AG04449 (cell line): ENCODE results near the gene CLK3.

Source experiments
- CTCF ChIA-PET: fragments of 350-600 bp; formaldehyde crosslinking; extraction: SDS; loops from one replicate; lab custom pipeline; 2021; ENCODE audit warnings: antibody characterized with exemption; lab: Yijun Ruan, JAX
- POLR2A ChIA-PET: fragments of 400-600, 350-600 bp; formaldehyde crosslinking; extraction: SDS; loops from one replicate; lab custom pipeline; 2020; ENCODE audit warnings: antibody characterized with exemption, inconsistent platforms; lab: Yijun Ruan, JAX
- DNase-seq: peaks from one replicate; pipeline ENCODE4 v3.0.0-alpha.2; 2010; ENCODE audit warnings: low read depth, low spot score
- H3K4me3 ChIP-seq: 2 replicates; pipeline ENCODE4 v1.5.1; 2011; ENCODE audit warnings: low read depth, mild to moderate bottlenecking, control low read depth, low read length
- TF ChIP-seq, protein P1 (sequence below): IDR thresholded peaks from one replicate; pipeline ENCODE4 v1.5.1; 2011; ENCODE audit warnings: mild to moderate bottlenecking, moderate library complexity, low read length, control low read depth, inconsistent platforms; ENCODE audit not compliant: insufficient read depth; ENCODE audit errors: missing control alignments

CLK3 gene

GRCh38 chr15:74667975-74668374, 52.3 kb downstream of the CLK3 start:
- POLR2A ChIA-PET = no interaction called here
- TF ChIP-seq, protein P1, sequence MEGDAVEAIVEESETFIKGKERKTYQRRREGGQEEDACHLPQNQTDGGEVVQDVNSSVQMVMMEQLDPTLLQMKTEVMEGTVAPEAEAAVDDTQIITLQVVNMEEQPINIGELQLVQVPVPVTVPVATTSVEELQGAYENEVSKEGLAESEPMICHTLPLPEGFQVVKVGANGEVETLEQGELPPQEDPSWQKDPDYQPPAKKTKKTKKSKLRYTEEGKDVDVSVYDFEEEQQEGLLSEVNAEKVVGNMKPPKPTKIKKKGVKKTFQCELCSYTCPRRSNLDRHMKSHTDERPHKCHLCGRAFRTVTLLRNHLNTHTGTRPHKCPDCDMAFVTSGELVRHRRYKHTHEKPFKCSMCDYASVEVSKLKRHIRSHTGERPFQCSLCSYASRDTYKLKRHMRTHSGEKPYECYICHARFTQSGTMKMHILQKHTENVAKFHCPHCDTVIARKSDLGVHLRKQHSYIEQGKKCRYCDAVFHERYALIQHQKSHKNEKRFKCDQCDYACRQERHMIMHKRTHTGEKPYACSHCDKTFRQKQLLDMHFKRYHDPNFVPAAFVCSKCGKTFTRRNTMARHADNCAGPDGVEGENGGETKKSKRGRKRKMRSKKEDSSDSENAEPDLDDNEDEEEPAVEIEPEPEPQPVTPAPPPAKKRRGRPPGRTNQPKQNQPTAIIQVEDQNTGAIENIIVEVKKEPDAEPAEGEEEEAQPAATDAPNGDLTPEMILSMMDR = no peak
- DNase-seq = no peak
- CTCF ChIA-PET = interaction anchor here (1.7 kb wide), 1 partner anchor 101 kb away, joined by 4 read pairs; no protein-coding TSS in a partner anchor
- H3K4me3 ChIP-seq = no peak overlapping the region

DNA sequence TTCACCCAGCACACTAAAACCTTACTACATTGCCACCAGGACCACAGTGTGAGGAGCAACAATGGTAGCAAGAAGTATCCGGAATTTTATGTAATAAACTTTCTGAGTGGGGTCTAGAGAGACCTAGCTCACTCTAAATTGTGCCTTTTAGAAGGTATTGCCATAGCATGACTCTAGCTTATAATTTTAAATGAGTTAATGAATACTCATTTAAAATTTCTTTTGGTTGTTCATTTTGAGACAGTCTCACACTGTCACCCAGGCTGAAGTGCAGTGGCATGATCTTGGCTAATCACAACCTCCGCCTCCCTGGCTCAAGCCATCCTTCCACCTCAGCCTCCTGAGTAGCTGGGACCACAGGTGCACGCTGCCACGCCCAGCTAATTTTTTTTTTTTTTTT, 54.0 kb downstream of the CLK3 start:
- ChIA-PET POLR2A (interaction anchor here (0.6 kb wide), 1 partner anchor 13 kb away, joined by 3 read pairs; no protein-coding TSS in a partner anchor), CTCF (interaction anchor here (0.8 to 1.7 kb wide), 2 partner anchors 9 to 99 kb away, joined by 3 to 4 read pairs; no protein-coding TSS in a partner anchor)
- H3K4me3 ChIP-seq = no peak overlapping the region
- TF ChIP-seq, protein P1 = no peak
- DNase-seq = no peak

- no peak overlapping the region for H3K4me3 ChIP-seq
- TF ChIP-seq, protein P1 = no peak
- ChIA-PET POLR2A (no interaction called here), CTCF (no interaction called here)
- no peak for DNase-seq
These were observed 58.5 kb downstream of the CLK3 start for GRCh38 chr15:74674161-74674560.

DNA sequence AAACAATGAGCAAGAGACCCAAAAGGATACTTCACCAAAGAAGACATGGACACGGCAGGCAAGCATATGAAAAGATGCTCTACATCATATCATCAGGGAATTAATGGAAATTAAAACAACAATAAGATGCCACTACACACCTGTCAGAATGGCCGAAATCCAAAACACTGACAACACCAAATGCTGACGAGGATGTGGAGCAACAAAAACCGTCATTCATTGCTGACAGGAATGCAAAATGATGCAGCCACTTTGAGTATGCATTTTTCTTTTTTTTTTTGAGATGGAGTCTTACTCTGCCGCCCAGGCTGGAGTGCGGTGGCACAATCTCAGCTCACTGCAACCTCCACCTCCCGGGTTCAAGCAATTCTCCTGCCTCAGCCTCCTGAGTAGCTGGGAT, 61.2 kb downstream of the CLK3 start:
- no peak for DNase-seq
- ChIA-PET POLR2A (no interaction called here), CTCF (interaction anchor here (1.4 kb wide), 1 partner anchor 92 kb away, joined by 3 read pairs; no protein-coding TSS in a partner anchor)
- no peak overlapping the region for H3K4me3 ChIP-seq
- TF ChIP-seq, protein P1 = no peak
